Measurements from ENCODE around the gene OR2AG2.

Gene OR2AG2

GRCh38 chr11:6738590-6738989 is 33.2 kb downstream of the OR2AG2 start:
- FAIRE-seq, result no peak

- FAIRE-seq, result no peak
These were observed 33.8 kb downstream of the OR2AG2 start for GRCh38 chr11:6737872-6738466.

GRCh38 chr11:6736495-6737121 is 35.2 kb downstream of the OR2AG2 start:
- FAIRE-seq, result no peak

GRCh38 chr11:6735306-6735705 is 36.5 kb downstream of the OR2AG2 start:
- no peak for FAIRE-seq

GRCh38 chr11:6734616-6735015 is 37.2 kb downstream of the OR2AG2 start:
- FAIRE-seq, result no peak

- no peak for FAIRE-seq
These were observed 38.2 kb downstream of the OR2AG2 start for GRCh38 chr11:6733326-6734275.

- FAIRE-seq, result no peak
These were observed 43.6 kb downstream of the OR2AG2 start for GRCh38 chr11:6727971-6728760.

- FAIRE-seq, result no peak
These were observed 46.3 kb downstream of the OR2AG2 start for GRCh38 chr11:6725386-6725896.

GRCh38 chr11:6724013-6724412 is 47.8 kb downstream of the OR2AG2 start:
- no peak for FAIRE-seq

- FAIRE-seq, result no peak
These were observed 50.4 kb downstream of the OR2AG2 start for GRCh38 chr11:6721343-6721742.

- FAIRE-seq, result no peak
These were observed 52.2 kb downstream of the OR2AG2 start for GRCh38 chr11:6719576-6719975.

GRCh38 chr11:6717426-6717825 is 54.4 kb downstream of the OR2AG2 start:
- no peak for FAIRE-seq
